IPS-20b (cell line): ENCODE measurements around the gene ZBTB8A.
A peak's percentile ranks its signal among the peaks of the same experiment; 100 is the strongest.
"Not testable (repeated sequence)": the region's sequence is repeated elsewhere in the genome, so short reads cannot be mapped to it uniquely, and the experiment has no call there.

Source experiments
- H3K27ac ChIP-seq: one replicate; pipeline ENCODE4 v1.5.1; 2013; ENCODE audit warnings: low read length
- H3K27me3 ChIP-seq: 2 replicates; pipeline ENCODE4 v1.6.1; 2013; ENCODE audit warnings: mild to moderate bottlenecking, low read length, inconsistent platforms; ENCODE audit not compliant: insufficient read depth
- H3K36me3 ChIP-seq: 2 replicates; pipeline ENCODE4 v1.6.1; 2013; ENCODE audit warnings: low read depth, mild to moderate bottlenecking, inconsistent platforms, low read length, moderate library complexity; ENCODE audit not compliant: insufficient read depth
- H3K4me1 ChIP-seq: 2 replicates; pipeline ENCODE4 v1.6.1; 2013; ENCODE audit warnings: mild to moderate bottlenecking, control low read depth, inconsistent platforms, low read length, moderate library complexity; ENCODE audit not compliant: insufficient read depth
- H3K4me3 ChIP-seq: 2 replicates; pipeline ENCODE4 v1.5.1; 2013; ENCODE audit warnings: mild to moderate bottlenecking, low read length, inconsistent platforms
- H3K9ac ChIP-seq: 2 replicates; pipeline ENCODE4 v1.6.1; 2013; ENCODE audit warnings: low read depth, mild to moderate bottlenecking, inconsistent platforms, low read length, moderate library complexity
- H3K9me3 ChIP-seq: 2 replicates; pipeline ENCODE4 v1.6.1; 2013; ENCODE audit warnings: mild to moderate bottlenecking, low read depth, low read length, inconsistent platforms; ENCODE audit not compliant: insufficient read depth

ZBTB8A gene

DNA sequence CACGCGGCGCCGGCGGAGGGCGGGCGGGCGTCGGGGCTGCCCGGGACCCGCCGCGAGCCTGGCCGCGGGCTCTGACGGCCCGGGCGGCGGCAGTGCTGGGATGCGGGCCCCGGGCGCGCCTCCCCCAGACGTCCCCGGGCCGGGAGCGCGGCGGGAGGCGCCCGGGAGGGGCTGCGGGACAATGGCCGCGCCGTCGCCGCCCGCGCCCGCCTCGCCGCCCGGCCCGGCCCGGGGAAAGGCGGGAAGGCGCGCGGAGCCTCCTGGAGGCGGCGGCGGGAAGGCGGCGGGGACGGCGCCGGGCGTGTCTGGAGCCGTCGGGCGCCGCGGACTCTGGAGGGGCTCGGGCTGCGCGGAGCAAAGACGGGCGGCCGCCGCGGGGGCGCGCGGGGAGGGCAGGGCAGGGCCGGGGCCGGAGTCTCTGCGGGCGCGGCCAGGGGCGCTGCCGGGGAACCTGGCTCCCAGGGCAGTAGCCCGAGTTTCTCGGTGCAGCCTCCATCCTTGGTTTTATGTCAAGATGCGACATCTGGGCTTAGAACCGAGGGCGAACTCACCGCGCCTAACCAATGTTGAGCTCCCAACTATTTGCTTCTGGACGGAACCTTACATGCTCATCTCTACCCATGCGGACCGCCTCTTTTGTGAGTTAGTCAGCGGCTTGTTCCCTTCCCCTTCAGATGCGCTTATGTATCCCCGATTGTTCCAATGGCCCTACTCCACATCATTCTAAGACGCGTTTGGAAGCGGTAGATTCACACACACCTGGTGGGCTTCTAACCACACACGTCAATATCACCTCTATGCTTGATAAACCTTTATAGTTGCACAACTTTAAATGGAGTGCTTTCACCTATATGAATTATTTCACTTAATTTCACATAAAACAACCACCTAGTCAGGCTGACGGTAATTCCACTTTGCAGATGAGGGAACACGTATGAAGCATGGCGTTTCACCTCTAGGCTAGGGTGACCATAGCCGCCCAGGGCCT lies 651 bp downstream of the ZBTB8A start:
- Histone ChIP-seq H3K4me1 (peaks cover 6% of the 10 kb centered on the region), H3K9me3 (no peaks in the 10 kb centered on the region), H3K9ac (peak overlapping the region; percentile 89), H3K27ac (no peak overlapping the region), H3K4me3 (peak overlapping the region; percentile 98), H3K27me3 (peaks cover 16% of the 10 kb centered on the region), H3K36me3 (no peaks in the 10 kb centered on the region)

DNA sequence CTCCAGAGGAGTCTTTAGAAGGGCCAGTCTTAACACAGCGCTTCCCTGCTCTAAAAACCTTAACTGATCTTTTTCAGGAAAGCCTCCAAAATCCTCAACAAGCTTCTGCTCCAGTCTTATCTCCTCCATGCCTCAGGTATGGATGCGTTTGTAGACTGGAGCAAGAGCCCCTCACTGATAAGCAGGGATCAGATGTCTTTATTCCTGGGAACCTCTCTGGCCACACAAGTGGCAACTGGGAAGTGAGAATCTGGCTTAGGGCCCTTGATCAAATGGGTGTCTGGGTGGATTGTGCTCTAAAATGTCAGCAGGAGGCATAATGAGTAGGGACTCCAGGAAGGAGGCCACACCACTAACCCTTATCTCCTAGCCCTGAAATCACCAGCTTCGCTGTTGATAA lies 1.4 kb downstream of the ZBTB8A start:
- peak overlapping the region; percentile 98 for H3K4me3 ChIP-seq
- H3K27ac ChIP-seq: no peak overlapping the region
- H3K4me1 ChIP-seq: peaks cover 6% of the 10 kb centered on the region
- no peaks in the 10 kb centered on the region for H3K36me3 ChIP-seq
- peaks cover 16% of the 10 kb centered on the region for H3K27me3 ChIP-seq
- H3K9me3 ChIP-seq: no peaks in the 10 kb centered on the region
- peak overlapping the region; percentile 89; the same call in 1 of the 2 replicates for H3K9ac ChIP-seq

DNA sequence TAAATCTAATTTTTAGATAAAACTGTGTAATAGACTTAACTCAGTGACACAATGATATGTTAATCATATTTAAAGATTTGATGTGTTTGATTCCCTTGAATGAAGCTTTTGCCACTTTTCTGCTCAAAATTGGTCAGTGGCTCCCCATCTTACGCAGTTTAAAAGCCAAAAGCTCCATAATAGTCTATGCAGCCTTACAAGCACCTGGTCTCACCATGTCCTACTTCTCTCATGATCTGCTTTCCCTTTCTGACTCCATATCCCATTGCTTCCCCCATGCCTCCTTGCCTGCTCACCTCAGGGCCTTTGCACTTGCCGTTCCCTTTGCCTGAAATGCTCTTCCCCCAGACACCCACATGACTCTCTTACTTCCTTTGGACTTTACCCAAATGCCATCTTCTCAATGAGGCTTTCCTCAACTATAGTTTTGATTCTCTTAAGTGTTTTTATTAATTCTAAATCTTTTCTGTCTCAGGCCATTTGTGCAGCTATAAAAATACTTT lies 1.9 kb downstream of the ZBTB8A start:
- H3K9ac ChIP-seq: no peak overlapping the region
- H3K27ac ChIP-seq: no peak overlapping the region
- no peaks in the 10 kb centered on the region for H3K36me3 ChIP-seq
- H3K4me3 ChIP-seq: no peak overlapping the region
- peaks cover 16% of the 10 kb centered on the region for H3K27me3 ChIP-seq
- no peaks in the 10 kb centered on the region for H3K9me3 ChIP-seq
- H3K4me1 ChIP-seq: peaks cover 6% of the 10 kb centered on the region

GRCh38 chr1:32546611-32547010 lies 7.4 kb downstream of the ZBTB8A start:
- H3K36me3 ChIP-seq: no peaks in the 10 kb centered on the region
- H3K27ac ChIP-seq: no peak overlapping the region
- no peak overlapping the region for H3K9ac ChIP-seq
- no peaks in the 10 kb centered on the region for H3K4me1 ChIP-seq
- no peak overlapping the region for H3K4me3 ChIP-seq
- H3K9me3 ChIP-seq: no peaks in the 10 kb centered on the region
- H3K27me3 ChIP-seq: no peaks in the 10 kb centered on the region

DNA sequence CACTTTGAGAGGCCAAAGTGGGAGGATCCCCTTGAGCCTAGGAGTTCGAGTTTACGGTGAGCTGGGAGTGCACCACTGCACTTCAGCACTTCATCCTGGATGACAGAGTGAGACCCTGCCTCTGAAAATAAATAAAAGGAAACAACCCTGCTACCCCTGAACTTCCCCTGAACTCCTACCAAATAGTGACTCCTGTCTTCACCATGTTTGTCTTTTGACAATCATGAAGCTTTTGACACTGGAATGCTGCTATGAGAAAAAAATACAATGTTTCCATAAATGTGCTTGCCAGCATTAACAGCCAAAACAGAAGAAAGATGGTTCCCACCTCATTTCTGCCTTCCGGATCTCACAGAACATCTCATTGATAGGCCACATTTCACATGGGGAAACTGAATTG lies 10.4 kb downstream of the ZBTB8A start:
- H3K9ac ChIP-seq: no peak overlapping the region

GRCh38 chr1:32554288-32554687 lies 15.1 kb downstream of the ZBTB8A start:
- H3K36me3 ChIP-seq: peaks cover 18% of the 10 kb centered on the region
- no peaks in the 10 kb centered on the region for H3K27me3 ChIP-seq
- no peak overlapping the region for H3K9ac ChIP-seq
- no peaks in the 10 kb centered on the region for H3K9me3 ChIP-seq
- no peak overlapping the region for H3K4me3 ChIP-seq
- H3K27ac ChIP-seq: no peak overlapping the region
- no peaks in the 10 kb centered on the region for H3K4me1 ChIP-seq

More for the DNA sequence above, 10.4 kb downstream of the ZBTB8A start:
- Histone ChIP-seq H3K9me3 (no peaks in the 10 kb centered on the region), H3K36me3 (no peaks in the 10 kb centered on the region; the same call in 1 of the 2 replicates), H3K27me3 (no peaks in the 10 kb centered on the region), H3K27ac (no peak overlapping the region), H3K4me3 (no peak overlapping the region), H3K4me1 (no peaks in the 10 kb centered on the region)

GRCh38 chr1:32557035-32557434 lies 17.8 kb downstream of the ZBTB8A start:
- H3K4me3 ChIP-seq, H3K9ac ChIP-seq, H3K27ac ChIP-seq, H3K4me1 ChIP-seq, H3K9me3 ChIP-seq, H3K27me3 ChIP-seq: not testable (repeated sequence)
- H3K36me3 ChIP-seq: peaks cover 40% of the 10 kb centered on the region

- no peak overlapping the region for H3K27ac ChIP-seq
- H3K4me1 ChIP-seq: no peaks in the 10 kb centered on the region
- H3K4me3 ChIP-seq: no peak overlapping the region
- no peaks in the 10 kb centered on the region for H3K9me3 ChIP-seq
- H3K36me3 ChIP-seq: peaks cover 40% of the 10 kb centered on the region
- H3K27me3 ChIP-seq: no peaks in the 10 kb centered on the region
- H3K9ac ChIP-seq: no peak overlapping the region
These were observed 18.6 kb downstream of the ZBTB8A start for GRCh38 chr1:32557812-32558211.

DNA sequence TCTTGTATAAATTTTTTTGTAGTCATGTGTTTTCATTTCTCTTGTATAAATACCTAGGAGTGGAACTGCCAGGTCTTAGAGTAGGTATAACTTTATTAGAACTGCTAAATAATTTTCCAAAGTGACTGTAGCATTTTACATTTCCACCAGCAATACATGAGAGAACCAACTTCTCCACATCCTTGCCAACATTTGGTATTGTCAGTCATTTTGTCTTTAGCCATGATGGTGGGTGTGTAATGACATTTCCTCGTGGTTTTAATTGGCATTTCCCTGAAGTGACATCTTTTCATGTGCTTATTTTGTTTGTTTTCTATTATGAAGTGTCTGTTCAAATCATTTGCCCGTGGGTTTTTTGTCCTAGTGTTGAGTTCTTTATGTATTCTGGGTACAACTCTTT lies 29.7 kb downstream of the ZBTB8A start:
- H3K4me1 ChIP-seq: no peaks in the 10 kb centered on the region
- peaks cover 8% of the 10 kb centered on the region; the same call in 1 of the 2 replicates for H3K36me3 ChIP-seq
- no peaks in the 10 kb centered on the region for H3K27me3 ChIP-seq
- H3K27ac ChIP-seq: no peak overlapping the region
- H3K4me3 ChIP-seq: no peak overlapping the region
- no peaks in the 10 kb centered on the region for H3K9me3 ChIP-seq
- H3K9ac ChIP-seq: no peak overlapping the region

GRCh38 chr1:32580348-32581017 lies 41.3 kb downstream of the ZBTB8A start:
- no peaks in the 10 kb centered on the region for H3K9me3 ChIP-seq
- no peak overlapping the region for H3K4me3 ChIP-seq
- H3K27me3 ChIP-seq: no peaks in the 10 kb centered on the region
- H3K9ac ChIP-seq: no peak overlapping the region
- no peaks in the 10 kb centered on the region for H3K4me1 ChIP-seq
- no peaks in the 10 kb centered on the region for H3K36me3 ChIP-seq
- H3K27ac ChIP-seq: no peak overlapping the region

- H3K9ac ChIP-seq: no peak overlapping the region
- no peak overlapping the region for H3K27ac ChIP-seq
- H3K36me3 ChIP-seq: peaks cover 29% of the 10 kb centered on the region
- no peaks in the 10 kb centered on the region for H3K9me3 ChIP-seq
- H3K4me1 ChIP-seq: no peaks in the 10 kb centered on the region
- no peak overlapping the region for H3K4me3 ChIP-seq
- no peaks in the 10 kb centered on the region for H3K27me3 ChIP-seq
These were observed 53.7 kb downstream of the ZBTB8A start for GRCh38 chr1:32592943-32593342.
